C4-2B (cell line): ENCODE results near the gene ANGPTL8.

ENCODE experiments used
- H3K27ac ChIP-seq: fragments of 450-650 bp; 2 replicates; pipeline ENCODE4 v1.5.1; 2017
- CTCF ChIP-seq: fragments of 450-650 bp; conservative IDR thresholded peaks from 2 replicates; pipeline ENCODE4 v1.5.1; 2017; ENCODE audit warnings: mild to moderate bottlenecking
- ZFX ChIP-seq: fragments of 450-650 bp; IDR thresholded peaks from 2 replicates; pipeline ENCODE4 v1.6.1; 2017

Gene ANGPTL8

GRCh38 chr19:11204943-11205349 is 34.5 kb upstream of the ANGPTL8 start:
- no peak overlapping the region for H3K27ac ChIP-seq
- TF ChIP-seq ZFX: no peak
- TF ChIP-seq CTCF: no peak

GRCh38 chr19:11205939-11206570 is 33.4 kb upstream of the ANGPTL8 start:
- TF ChIP-seq CTCF (no peak), ZFX (no peak)
- no peak overlapping the region for H3K27ac ChIP-seq

GRCh38 chr19:11208561-11209471 is 30.6 kb upstream of the ANGPTL8 start:
- TF ChIP-seq CTCF: no peak
- no peak for TF ChIP-seq ZFX
- no peak overlapping the region for H3K27ac ChIP-seq

GRCh38 chr19:11209839-11210655 is 29.4 kb upstream of the ANGPTL8 start:
- TF ChIP-seq ZFX (no peak), CTCF (no peak)

GRCh38 chr19:11210656-11210928 is 28.8 kb upstream of the ANGPTL8 start:
- no peak overlapping the region for H3K27ac ChIP-seq
- TF ChIP-seq CTCF (no peak), ZFX (no peak)

More at GRCh38 chr19:11209839-11210655, 29.4 kb upstream of the ANGPTL8 start:
- H3K27ac ChIP-seq: no peak overlapping the region

- no peak for TF ChIP-seq CTCF
- no peak for TF ChIP-seq ZFX
These were observed 25.0 kb upstream of the ANGPTL8 start for GRCh38 chr19:11214387-11214786.

More at GRCh38 chr19:11214387-11214786, 25.0 kb upstream of the ANGPTL8 start:
- H3K27ac ChIP-seq: no peak overlapping the region
